Thoracic aorta (tissue), 2 donors: ENCODE data around the gene KRAS. TPM values are rescaled to one million over a fixed set of nuclear protein-coding genes. Genes with fewer than 3 reads are reported as not detected.
"Not testable (repeated sequence)": the region's sequence is repeated elsewhere in the genome, so short reads cannot be mapped to it uniquely, and the experiment has no call there.

Source experiments
- ATAC-seq: fragments of 150-250 bp; one replicate; pipeline ENCODE4 v1.8.0; 2017; ENCODE audit warnings: low read depth; ENCODE audit not compliant: insufficient number of reproducible peaks, low FRiP score
- DNase-seq: peaks from one replicate; pipeline ENCODE4 v3.0.0-alpha.2; 2020; ENCODE audit warnings: low spot score
- H3K27ac ChIP-seq, 2 donors: fragments of 200-600 bp; sonication (generic); 1 replicate in 1 of 2; 2 replicates in 1 of 2; pipeline ENCODE4 v1.5.1; 2016; ENCODE audit warnings: mild to moderate bottlenecking in 2 of 2, moderate library complexity in 2 of 2
- H3K27me3 ChIP-seq: fragments of 200-600 bp; sonication (generic); replicated peaks from 2 replicates; pipeline ENCODE4 v1.6.0; 2016; ENCODE audit warnings: mild to moderate bottlenecking; ENCODE audit not compliant: insufficient read depth
- H3K36me3 ChIP-seq: fragments of 200-600 bp; sonication (generic); one replicate; pipeline ENCODE4 v1.5.1; 2016
- H3K4me1 ChIP-seq, 2 donors: fragments of 200-600 bp; sonication (generic); 1 replicate in 1 of 2; 2 replicates in 1 of 2; pipeline versions ENCODE4 v1.5.1 to v1.6.0; 2016; ENCODE audit warnings: low read depth in 2 of 2, mild to moderate bottlenecking in 1 of 2; ENCODE audit not compliant: control insufficient read depth in 1 of 2
- H3K4me3 ChIP-seq: fragments of 200-600 bp; sonication (generic); 2 replicates; pipeline ENCODE4 v1.5.1; 2016; ENCODE audit warnings: mild to moderate bottlenecking
- H3K9me3 ChIP-seq: fragments of 200-600 bp; sonication (generic); 2 replicates; pipeline ENCODE4 v1.5.1; 2016
- total RNA-seq, 2 donors: library from RNA; depleted of rRNA; stranded (reverse); fragments of >200 nt; gene quantifications; one replicate each; pipeline versions ENCODE4 v1.1.0 to v1.2.3, GENCODE V29; 2016
- TF ChIP-seq, protein P1 (sequence below): fragments of 200-600 bp; sonication (generic); IDR thresholded peaks from one replicate; pipeline ENCODE4 v1.5.1; 2019; ENCODE audit warnings: antibody characterized with exemption

The KRAS gene
- total RNA-seq = 10 to 100 TPM; 16.2 to 19.0 TPM

DNA sequence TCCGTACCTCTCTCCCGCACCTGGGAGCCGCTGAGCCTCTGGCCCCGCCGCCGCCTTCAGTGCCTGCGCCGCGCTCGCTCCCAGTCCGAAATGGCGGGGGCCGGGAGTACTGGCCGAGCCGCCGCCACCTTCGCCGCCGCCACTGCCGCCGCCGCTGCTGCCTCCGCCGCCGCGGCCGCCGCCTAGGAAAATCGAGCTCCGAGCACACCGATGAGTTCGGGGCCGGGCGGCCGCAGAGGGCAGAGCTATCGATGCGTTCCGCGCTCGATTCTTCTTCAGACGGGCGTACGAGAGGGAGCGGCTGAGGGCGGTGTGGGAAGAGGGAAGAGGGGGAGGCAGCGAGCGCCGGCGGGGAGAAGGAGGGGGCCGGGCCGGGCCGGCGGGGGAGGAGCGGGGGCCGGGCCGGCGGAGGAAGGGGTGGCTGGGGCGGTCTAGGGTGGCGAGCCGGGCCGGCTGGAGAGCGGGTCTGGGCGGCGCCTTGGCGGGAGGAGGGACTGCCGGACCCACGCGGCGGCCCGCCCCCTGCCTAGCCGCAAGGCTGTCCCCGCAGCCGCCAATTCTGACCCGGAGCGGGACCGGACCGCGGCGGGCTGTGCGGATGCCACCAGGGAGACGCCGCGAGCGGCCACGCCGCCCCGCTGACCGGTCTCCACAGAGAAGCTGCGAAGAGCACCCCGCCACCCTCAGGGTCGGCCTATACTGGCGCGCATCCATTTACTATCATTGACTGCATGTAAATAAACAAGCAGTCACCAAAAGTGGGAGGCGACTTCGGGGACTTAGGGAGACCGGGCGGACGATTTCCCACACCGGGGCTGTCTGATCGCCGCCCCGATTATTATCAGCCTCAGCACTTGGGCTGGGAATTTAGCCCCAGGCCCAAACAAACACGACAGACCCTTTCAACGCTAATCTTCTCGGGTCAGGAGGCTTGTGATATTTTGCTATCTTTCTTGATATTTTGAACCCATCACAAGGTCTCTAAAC, at the start of gene KRAS:
Gene KRAS (minus strand): TSS at position 186 of the 987 bp plus-strand sequence.
- peaks cover 7 to 21% of the 10 kb centered on the region in 2 donors for H3K4me1 ChIP-seq
- H3K27ac ChIP-seq = peak within 1 kb of the TSS; percentile 74 to 89
- peak within 1 kb of the TSS; percentile 98 for H3K4me3 ChIP-seq
- H3K9me3 ChIP-seq = no peaks in the 10 kb centered on the region
- no peaks in the 10 kb centered on the region for H3K36me3 ChIP-seq
- ATAC-seq (peak; percentile 93), DNase-seq (peak; percentile 91)
- TF ChIP-seq, protein P1, sequence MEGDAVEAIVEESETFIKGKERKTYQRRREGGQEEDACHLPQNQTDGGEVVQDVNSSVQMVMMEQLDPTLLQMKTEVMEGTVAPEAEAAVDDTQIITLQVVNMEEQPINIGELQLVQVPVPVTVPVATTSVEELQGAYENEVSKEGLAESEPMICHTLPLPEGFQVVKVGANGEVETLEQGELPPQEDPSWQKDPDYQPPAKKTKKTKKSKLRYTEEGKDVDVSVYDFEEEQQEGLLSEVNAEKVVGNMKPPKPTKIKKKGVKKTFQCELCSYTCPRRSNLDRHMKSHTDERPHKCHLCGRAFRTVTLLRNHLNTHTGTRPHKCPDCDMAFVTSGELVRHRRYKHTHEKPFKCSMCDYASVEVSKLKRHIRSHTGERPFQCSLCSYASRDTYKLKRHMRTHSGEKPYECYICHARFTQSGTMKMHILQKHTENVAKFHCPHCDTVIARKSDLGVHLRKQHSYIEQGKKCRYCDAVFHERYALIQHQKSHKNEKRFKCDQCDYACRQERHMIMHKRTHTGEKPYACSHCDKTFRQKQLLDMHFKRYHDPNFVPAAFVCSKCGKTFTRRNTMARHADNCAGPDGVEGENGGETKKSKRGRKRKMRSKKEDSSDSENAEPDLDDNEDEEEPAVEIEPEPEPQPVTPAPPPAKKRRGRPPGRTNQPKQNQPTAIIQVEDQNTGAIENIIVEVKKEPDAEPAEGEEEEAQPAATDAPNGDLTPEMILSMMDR = no peak
- H3K27me3 ChIP-seq = no peaks in the 10 kb centered on the region

DNA sequence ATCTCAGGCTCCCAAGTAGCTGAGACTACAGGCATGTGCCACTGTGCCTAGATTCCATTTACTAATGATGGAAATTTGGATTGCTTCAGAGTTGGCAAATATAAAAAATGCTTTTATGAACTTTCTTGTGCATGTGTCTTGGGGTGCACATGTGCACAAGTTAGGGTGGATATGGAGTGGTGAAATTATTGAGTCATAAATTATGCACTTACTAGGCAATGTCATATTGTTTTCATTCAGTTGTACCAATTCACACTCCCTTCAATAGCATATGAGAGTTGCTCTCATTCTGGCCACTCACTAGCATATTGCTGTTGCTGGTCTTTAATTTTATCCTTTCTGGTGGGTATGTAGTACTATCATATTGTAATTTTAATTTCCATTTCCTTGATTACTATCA, 45.7 kb upstream of the KRAS start:
- TF ChIP-seq, protein P1 = no peak
- DNase-seq (no peak), ATAC-seq (no peak)
- H3K36me3 ChIP-seq = no peaks in the 10 kb centered on the region
- H3K27me3 ChIP-seq = no peaks in the 10 kb centered on the region
- H3K4me3 ChIP-seq = no peak overlapping the region
- no peaks in the 10 kb centered on the region for H3K9me3 ChIP-seq
- H3K4me1 ChIP-seq = no peaks in the 10 kb centered on the region
- no peak overlapping the region for H3K27ac ChIP-seq

DNA sequence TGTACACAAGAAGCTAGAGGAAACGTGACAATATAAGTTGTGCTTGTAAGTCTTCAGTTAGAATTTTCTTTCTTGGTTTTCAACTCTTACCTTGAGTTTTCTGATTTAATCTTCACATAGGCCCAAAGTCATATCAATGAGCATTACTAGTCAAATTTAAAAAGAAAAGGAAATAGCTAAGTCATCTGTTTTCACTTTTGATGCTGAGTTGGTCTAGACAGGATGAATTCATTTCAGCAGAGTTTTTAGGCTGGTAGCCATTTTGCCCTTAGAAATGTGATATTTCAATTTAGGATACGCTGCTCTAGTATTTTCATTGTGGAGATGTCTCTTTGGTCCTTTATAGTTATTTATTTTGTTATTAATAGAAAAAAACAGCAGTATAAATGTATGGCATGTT, 44.6 kb upstream of the KRAS start:
- Histone ChIP-seq H3K4me1 (no peaks in the 10 kb centered on the region), H3K27ac (no peak overlapping the region), H3K36me3 (no peaks in the 10 kb centered on the region), H3K27me3 (no peaks in the 10 kb centered on the region), H3K4me3 (no peak overlapping the region), H3K9me3 (no peaks in the 10 kb centered on the region)
- TF ChIP-seq, protein P1 = no peak
- DNase-seq = no peak
- no peak for ATAC-seq

DNA sequence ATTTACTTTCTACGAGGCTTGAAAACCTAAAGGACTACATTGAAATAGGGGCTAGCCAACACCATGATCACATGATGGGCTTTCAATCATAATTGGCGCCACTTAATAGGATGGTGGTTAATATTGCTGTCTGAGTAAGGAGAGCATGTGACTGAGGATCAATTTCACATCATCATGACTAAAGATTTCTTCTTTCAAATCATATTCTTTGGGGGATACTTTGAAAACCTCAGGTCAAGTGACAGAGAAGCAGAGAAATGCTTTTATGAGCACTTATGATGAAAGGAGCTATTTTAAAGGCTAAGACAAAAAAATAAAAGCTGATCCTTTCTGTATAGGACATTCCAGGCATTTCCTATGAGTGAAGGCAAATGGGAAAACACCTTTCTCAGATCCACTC, 42.9 kb upstream of the KRAS start:
- Histone ChIP-seq H3K4me3 (no peak overlapping the region), H3K36me3 (no peaks in the 10 kb centered on the region), H3K9me3 (no peaks in the 10 kb centered on the region), H3K27me3 (no peaks in the 10 kb centered on the region), H3K27ac (no peak overlapping the region), H3K4me1 (no peaks in the 10 kb centered on the region)
- DNase-seq (no peak), ATAC-seq (no peak)
- TF ChIP-seq, protein P1 = no peak

DNA sequence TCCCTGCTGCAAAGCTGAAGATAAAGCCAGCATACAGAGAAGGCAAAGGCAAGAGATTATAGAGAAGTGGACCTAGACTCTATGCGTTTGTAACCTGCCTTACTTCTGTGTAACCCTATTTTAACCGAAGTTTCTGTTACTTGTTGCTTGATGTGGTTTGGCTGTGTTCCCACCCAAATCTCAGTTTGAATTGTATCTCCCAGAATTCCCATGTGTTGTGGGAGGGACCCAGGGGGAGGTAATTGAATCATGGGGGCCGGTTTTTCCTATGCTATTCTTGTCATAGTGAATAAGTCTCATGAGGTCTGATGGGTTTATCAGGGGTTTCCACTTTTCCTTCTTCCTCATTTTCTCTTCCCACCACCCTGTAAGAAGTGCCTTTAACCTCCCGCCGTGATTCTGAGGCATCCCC, 42.1 kb upstream of the KRAS start:
- not testable (repeated sequence) for H3K27ac ChIP-seq, H3K4me1 ChIP-seq, H3K4me3 ChIP-seq, H3K9me3 ChIP-seq, DNase-seq, H3K36me3 ChIP-seq, ATAC-seq, H3K27me3 ChIP-seq
